Spleen (tissue), 11 donors: ENCODE results near the gene SUB1. TPM values are rescaled to one million over a fixed set of nuclear protein-coding genes. Genes with fewer than 3 reads are reported as not detected.

Source experiments
- DNase-seq: peaks from one replicate; pipeline ENCODE4 v3.0.0-alpha.2; 2020
- H3K27ac ChIP-seq, 8 donors: fragments of 200-600 bp; sonication (generic) in 7 of 8; 1 replicate in 4 of 8; 2 replicates in 4 of 8; pipeline versions ENCODE4 v1.5.0 to v1.8.0; 2016 to 2021; ENCODE audit warnings: inconsistent platforms in 4 of 8, mild to moderate bottlenecking in 4 of 8, moderate library complexity in 1 of 8
- H3K27me3 ChIP-seq, 7 donors: fragments of 200-600 bp; sonication (generic) in 6 of 7; replicated peaks in 1 of 7; 1 replicate in 4 of 7; 2 replicates in 3 of 7; pipeline versions ENCODE4 v1.5.0 to v1.8.0; 2016 to 2021; ENCODE audit warnings: inconsistent platforms in 3 of 7, mild to moderate bottlenecking in 1 of 7
- H3K36me3 ChIP-seq, 6 donors: fragments of 200-600 bp; sonication (generic) in 5 of 6; 1 replicate in 4 of 6; 2 replicates in 2 of 6; pipeline versions ENCODE4 v1.5.0 to v1.8.0; 2016 to 2021; ENCODE audit warnings: inconsistent platforms in 2 of 6
- H3K4me1 ChIP-seq, 6 donors: fragments of 200-600 bp; sonication (generic) in 5 of 6; 1 replicate in 3 of 6; 2 replicates in 3 of 6; pipeline versions ENCODE4 v1.5.0 to v1.8.0; 2016 to 2021; ENCODE audit warnings: inconsistent platforms in 3 of 6
- H3K4me3 ChIP-seq, 8 donors: fragments of 200-600 bp; sonication (generic) in 7 of 8; 1 replicate in 4 of 8; 2 replicates in 4 of 8; pipeline versions ENCODE4 v1.5.0 to v1.8.0; 2016 to 2021; ENCODE audit warnings: inconsistent platforms in 4 of 8, mild to moderate bottlenecking in 4 of 8, moderate library complexity in 2 of 8
- H3K9me3 ChIP-seq, 8 donors: fragments of 200-600 bp; sonication (generic) in 7 of 8; 1 replicate in 4 of 8; 2 replicates in 4 of 8; pipeline versions ENCODE4 v1.5.0 to v1.8.0; 2016 to 2021; ENCODE audit warnings: inconsistent platforms in 4 of 8
- CTCF ChIP-seq, 11 experiments: fragments of 200-600 bp in 7 of 11; fragments of 450-650 bp in 4 of 11; sonication (generic) in 4 of 11; IDR thresholded peaks in 8 of 11; conservative IDR thresholded peaks in 3 of 11; 1 replicate in 7 of 11; 2 replicates in 4 of 11; pipeline versions ENCODE4 v1.4.0 to v1.8.0; 2016 to 2021; ENCODE audit warnings: antibody characterized with exemption in 11 of 11, inconsistent platforms in 4 of 11, mild to moderate bottlenecking in 1 of 11
- POLR2A ChIP-seq, 3 donors: fragments of 450-650 bp; IDR thresholded peaks; one replicate each; pipeline ENCODE4 v1.5.1; 2017; ENCODE audit warnings: antibody characterized with exemption in 3 of 3, mild to moderate bottlenecking in 1 of 3
- POLR2AphosphoS5 ChIP-seq, 3 donors: sonication (generic); formaldehyde crosslinking; IDR thresholded peaks; one replicate each; pipeline ENCODE4 v1.5.1; 2017; ENCODE audit warnings: antibody characterized with exemption in 3 of 3
- WGBS, 5 donors: extraction: QIAGEN DNeasy Blood & Tissue Kit in 3 of 5; methylation state at CpG; one replicate each; pipeline versions ENCODE4 v1.1.5 to v1.1.7; 2013 to 2018; 5-methylcytosine and 5-hydroxymethylcytosine counted together
- intact Hi-C: fragments of 100-400 bp; cut with DNase I; formaldehyde crosslinking; loops from one replicate; pipeline ENCODE4 v1.15.0; 2023; ENCODE audit warnings: low total_unique reads
- polyA plus RNA-seq, 3 donors: library from polyadenylated mRNA; stranded (reverse); fragments of 200-250 nt; gene quantifications; one replicate each; pipeline ENCODE4 v1.2.1, GENCODE V29; 2013
- total RNA-seq, 7 donors: library from RNA; depleted of rRNA in 3 of 7; stranded (reverse); fragments of >200 nt in 3 of 7; fragmentation: NEBNext Ultra II Directional in 4 of 7; extraction: Animal tissue kit (Norgen Biotek cat#: 25700) in 4 of 7; gene quantifications; one replicate each; pipeline versions ENCODE4 v1.1.0 to v1.2.1, GENCODE V29; 2016 to 2021
- donor health status: healthy with polysubstance abuse.
- donor health status: DM: no; HTN: no; CAD: no; lungs with moderate emphysema.
- donor health status: DM: no; HTN: no; CAD: no.
- donor health status: Bipolar disorder and iron deficiency.
- donor health status: healthy.
- donor health status: DM: no; HTN: no; CAD: no.
- donor health status: DM: yes; HTN: yes; CAD: no.

The SUB1 gene
- total and polyA plus RNA-seq, 10 donors, result 157 to 262 (median 215) TPM

GRCh38 chr5:32600054-32600622, 14.8 kb downstream of the SUB1 start:
- Histone ChIP-seq H3K4me3 (no peak overlapping the region), H3K27me3 (no peaks in the 10 kb centered on the region), H3K4me1 (peaks cover 11 to 81% (median 42%) of the 10 kb centered on the region in 6 donors), H3K36me3 (peaks cover 0 to 100% (median 67%) of the 10 kb centered on the region in 6 donors), H3K27ac (no peak overlapping the region), H3K9me3 (no peaks in the 10 kb centered on the region)
- TF ChIP-seq POLR2A (IDR thresholded peaks at IDR 0.05), result no peak
- TF ChIP-seq POLR2AphosphoS5 (IDR thresholded peaks at IDR 0.05), result no peak
- TF ChIP-seq CTCF (IDR thresholded peaks at IDR 0.05 in 8 of 11, conservative IDR thresholded peaks at IDR 0.05 in 3 of 11), result no peak
- intact Hi-C loops, result no loop called here
- DNase-seq, result no peak
- 73 to 90% (median 85%) methylated on average over 4 of the region's 4 CpGs for WGBS, 5 donors

- Histone ChIP-seq H3K4me1 (peaks cover 2 to 65% (median 26%) of the 10 kb centered on the region in 6 donors), H3K36me3 (peaks cover 0 to 99% (median 61%) of the 10 kb centered on the region in 6 donors), H3K27me3 (no peaks in the 10 kb centered on the region), H3K9me3 (no peaks in the 10 kb centered on the region), H3K4me3 (no peak overlapping the region), H3K27ac (peak overlapping the region in 1 of 8 donors; percentile 15)
- 93 to 100% (median 94%) methylated on average over 1 of the region's 1 CpG for WGBS, 5 donors
- intact Hi-C loops, result no loop called here
- no peak for TF ChIP-seq POLR2A (IDR thresholded peaks at IDR 0.05)
- TF ChIP-seq POLR2AphosphoS5 (IDR thresholded peaks at IDR 0.05), result no peak
- TF ChIP-seq CTCF (IDR thresholded peaks at IDR 0.05 in 8 of 11, conservative IDR thresholded peaks at IDR 0.05 in 3 of 11), result no peak
- DNase-seq, result no peak
Observed at GRCh38 chr5:32601623-32602295, 16.4 kb downstream of the SUB1 start.

- Histone ChIP-seq H3K27me3 (no peaks in the 10 kb centered on the region), H3K27ac (no peak overlapping the region), H3K9me3 (no peaks in the 10 kb centered on the region), H3K4me3 (no peak overlapping the region), H3K36me3 (peaks cover 0 to 99% (median 63%) of the 10 kb centered on the region in 6 donors), H3K4me1 (peaks cover 0 to 54% (median 15%) of the 10 kb centered on the region in 6 donors)
- intact Hi-C loops, result no loop called here
- TF ChIP-seq POLR2AphosphoS5 (IDR thresholded peaks at IDR 0.05) (no peak), POLR2A (IDR thresholded peaks at IDR 0.05) (no peak), CTCF (IDR thresholded peaks at IDR 0.05 in 8 of 11, conservative IDR thresholded peaks at IDR 0.05 in 3 of 11) (no peak)
- no peak for DNase-seq
- 89 to 93% (median 92%) methylated on average over 2 of the region's 2 CpGs for WGBS, 5 donors
Observed at GRCh38 chr5:32602906-32603305, 17.5 kb downstream of the SUB1 start.
